Osteocyte (in vitro differentiated cells): ENCODE results near the gene LRRC17. TPM values are rescaled to one million over a fixed set of nuclear protein-coding genes. Genes with fewer than 3 reads are reported as not detected.

Source experiments
- DNase-seq: peaks from one replicate; pipeline ENCODE4 v3.0.0; 2021; ENCODE audit warnings: mixed read lengths; ENCODE audit not compliant: unreplicated experiment; ENCODE audit errors: extremely low spot score
- H3K27ac Mint-ChIP-seq: one replicate; pipeline ENCODE4 v1.8.0; 2021; ENCODE audit warnings: mild to moderate bottlenecking, mixed read lengths; ENCODE audit not compliant: unreplicated experiment
- H3K27me3 Mint-ChIP-seq: one replicate; pipeline ENCODE4 v1.8.0; 2021; ENCODE audit warnings: mixed read lengths; ENCODE audit not compliant: unreplicated experiment
- H3K36me3 Mint-ChIP-seq: one replicate; pipeline ENCODE4 v1.8.0; 2021; ENCODE audit warnings: mixed read lengths; ENCODE audit not compliant: unreplicated experiment
- H3K4me1 Mint-ChIP-seq: one replicate; pipeline ENCODE4 v1.8.0; 2021; ENCODE audit warnings: mixed read lengths; ENCODE audit not compliant: unreplicated experiment
- H3K4me3 Mint-ChIP-seq: one replicate; pipeline ENCODE4 v1.8.0; 2021; ENCODE audit warnings: mild to moderate bottlenecking, moderate library complexity, mixed read lengths; ENCODE audit not compliant: unreplicated experiment
- H3K9me3 Mint-ChIP-seq: one replicate; pipeline ENCODE4 v1.8.0; 2021; ENCODE audit warnings: mixed read lengths; ENCODE audit not compliant: unreplicated experiment
- long read RNA-seq: library from polyadenylated mRNA; unstranded; transcript quantifications from one replicate; pipeline ENCODE4 v2.0.0, GENCODE V29; 2021
- total RNA-seq: library from RNA; stranded (reverse); gene quantifications from 2 replicates; pipeline ENCODE4 v1.2.1, GENCODE V29; 2021
- TF ChIP-seq, protein P1 (sequence below): fragments of 200-600 bp; sonication (generic); IDR thresholded peaks from 2 replicates; pipeline ENCODE4 v1.5.0; 2021; ENCODE audit warnings: antibody characterized with exemption, mild to moderate bottlenecking, moderate library complexity

LRRC17 gene
- total RNA-seq, result 12.4 and 12.5 TPM in 2 replicates
- long read RNA-seq, transcript LRRC17-201 (5 exons, 2,002 nt), result minor isoform, 14 of 86 reads
- long read RNA-seq, transcript LRRC17-202 (4 exons, 1,963 nt), result major isoform, 59 of 86 reads
- long read RNA-seq, partial matches to known transcripts, result 7 of 86 reads
- long read RNA-seq, other reads (novel, unspliced or antisense), result 6 of 86 reads

DNA sequence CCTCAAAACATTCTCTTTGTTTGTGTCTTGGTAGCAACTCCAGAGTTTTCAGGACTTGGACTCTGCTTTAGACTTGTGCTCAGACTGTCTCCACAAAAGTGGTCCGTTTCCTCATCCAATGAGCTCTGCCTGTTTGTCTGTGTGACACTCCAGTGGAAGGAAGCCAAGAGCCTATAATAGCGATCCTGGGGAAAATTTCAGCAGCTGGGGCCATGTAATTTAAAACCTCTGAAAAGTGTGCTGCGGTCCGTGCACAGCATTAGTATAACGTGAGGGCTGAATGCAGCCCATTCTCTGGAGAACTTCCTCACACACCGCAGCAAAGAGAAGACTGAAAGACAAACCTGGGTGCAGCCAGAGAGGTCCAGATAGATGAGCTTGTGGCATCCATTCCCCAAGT is at the start of gene LRRC17:
Gene LRRC17, plus strand, starts transcription at position 259 of the 400 bp plus-strand sequence. CDS start 20,914 bp downstream, outside the sequence.
- peak within 1 kb of the TSS; percentile 79 for H3K4me3 Mint-ChIP-seq
- peaks cover 38% of the 10 kb centered on the region for H3K4me1 Mint-ChIP-seq
- no peak for DNase-seq
- H3K36me3 Mint-ChIP-seq, result peaks cover 1% of the 10 kb centered on the region
- TF ChIP-seq, protein P1, sequence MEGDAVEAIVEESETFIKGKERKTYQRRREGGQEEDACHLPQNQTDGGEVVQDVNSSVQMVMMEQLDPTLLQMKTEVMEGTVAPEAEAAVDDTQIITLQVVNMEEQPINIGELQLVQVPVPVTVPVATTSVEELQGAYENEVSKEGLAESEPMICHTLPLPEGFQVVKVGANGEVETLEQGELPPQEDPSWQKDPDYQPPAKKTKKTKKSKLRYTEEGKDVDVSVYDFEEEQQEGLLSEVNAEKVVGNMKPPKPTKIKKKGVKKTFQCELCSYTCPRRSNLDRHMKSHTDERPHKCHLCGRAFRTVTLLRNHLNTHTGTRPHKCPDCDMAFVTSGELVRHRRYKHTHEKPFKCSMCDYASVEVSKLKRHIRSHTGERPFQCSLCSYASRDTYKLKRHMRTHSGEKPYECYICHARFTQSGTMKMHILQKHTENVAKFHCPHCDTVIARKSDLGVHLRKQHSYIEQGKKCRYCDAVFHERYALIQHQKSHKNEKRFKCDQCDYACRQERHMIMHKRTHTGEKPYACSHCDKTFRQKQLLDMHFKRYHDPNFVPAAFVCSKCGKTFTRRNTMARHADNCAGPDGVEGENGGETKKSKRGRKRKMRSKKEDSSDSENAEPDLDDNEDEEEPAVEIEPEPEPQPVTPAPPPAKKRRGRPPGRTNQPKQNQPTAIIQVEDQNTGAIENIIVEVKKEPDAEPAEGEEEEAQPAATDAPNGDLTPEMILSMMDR, result no peak
- peaks cover 4% of the 10 kb centered on the region for H3K9me3 Mint-ChIP-seq
- H3K27me3 Mint-ChIP-seq, result no peaks in the 10 kb centered on the region
- peak within 1 kb of the TSS; percentile 85 for H3K27ac Mint-ChIP-seq

DNA sequence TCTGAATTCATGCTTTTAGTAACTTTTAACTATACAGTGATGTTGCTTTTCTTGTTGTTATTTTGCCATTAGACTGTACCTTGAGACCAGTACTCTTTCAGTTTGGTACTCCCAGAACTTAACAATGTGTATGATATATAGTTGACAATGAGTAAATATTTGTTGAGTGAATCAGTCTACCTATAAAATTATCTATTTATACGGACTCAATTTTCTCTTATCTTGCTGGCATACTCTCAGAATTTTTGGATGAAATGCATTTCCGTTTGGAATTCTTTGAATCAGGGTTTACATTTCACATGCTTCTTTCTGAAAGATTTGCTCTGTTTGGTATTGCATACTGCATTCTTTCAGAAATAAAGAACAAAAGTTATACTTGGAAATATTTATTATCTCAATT is 47.8 kb upstream of the LRRC17 start:
- peaks cover 13% of the 10 kb centered on the region for H3K4me1 Mint-ChIP-seq
- no peak for DNase-seq
- TF ChIP-seq, protein P1, result no peak
- no peak overlapping the region for H3K27ac Mint-ChIP-seq
- no peaks in the 10 kb centered on the region for H3K36me3 Mint-ChIP-seq
- H3K9me3 Mint-ChIP-seq, result no peaks in the 10 kb centered on the region
- H3K4me3 Mint-ChIP-seq, result no peak overlapping the region
- no peaks in the 10 kb centered on the region for H3K27me3 Mint-ChIP-seq

DNA sequence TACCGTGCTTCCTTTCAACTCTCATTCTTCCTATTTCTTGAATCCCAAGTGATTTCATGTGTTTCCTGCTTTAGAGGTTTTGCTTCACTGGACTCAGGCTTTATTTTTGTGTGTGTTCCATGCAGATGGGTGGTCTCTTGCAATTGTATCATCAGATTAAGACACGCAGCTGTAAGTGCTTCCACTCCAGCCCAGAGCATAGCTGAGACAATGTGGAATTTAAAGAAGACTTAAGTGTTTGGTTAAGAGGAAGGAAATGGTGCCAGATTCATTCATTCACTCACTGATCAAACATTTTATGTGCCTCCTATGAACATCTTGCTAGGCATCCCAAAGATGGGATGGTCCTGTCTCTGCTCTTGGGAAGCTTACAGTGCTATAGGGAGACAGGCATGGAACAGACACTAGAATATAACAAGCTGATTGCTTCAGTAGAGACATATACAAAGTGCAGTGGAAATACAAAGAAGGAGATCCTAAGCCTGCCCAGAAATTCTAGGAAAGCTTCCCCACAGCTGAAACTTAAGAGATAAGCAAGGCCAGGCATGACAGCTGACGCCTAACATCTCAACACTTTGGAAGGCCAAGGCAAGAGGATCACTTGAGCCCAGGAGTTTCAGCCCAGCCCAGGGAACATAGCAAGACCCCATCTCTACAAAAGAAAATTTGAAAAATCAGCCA is 46.1 kb upstream of the LRRC17 start:
- DNase-seq, result no peak
- Mint-ChIP-seq H3K27me3 (no peaks in the 10 kb centered on the region), H3K4me3 (no peak overlapping the region), H3K36me3 (no peaks in the 10 kb centered on the region), H3K27ac (no peak overlapping the region), H3K9me3 (no peaks in the 10 kb centered on the region), H3K4me1 (peaks cover 8% of the 10 kb centered on the region)
- TF ChIP-seq, protein P1, result no peak

GRCh38 chr7:102869195-102869594 is 43.6 kb upstream of the LRRC17 start:
- peaks cover 27% of the 10 kb centered on the region for H3K4me1 Mint-ChIP-seq
- no peak overlapping the region for H3K27ac Mint-ChIP-seq
- H3K9me3 Mint-ChIP-seq, result no peaks in the 10 kb centered on the region
- no peaks in the 10 kb centered on the region for H3K36me3 Mint-ChIP-seq
- no peak overlapping the region for H3K4me3 Mint-ChIP-seq
- H3K27me3 Mint-ChIP-seq, result no peaks in the 10 kb centered on the region
- TF ChIP-seq, protein P1, result no peak
- no peak for DNase-seq

DNA sequence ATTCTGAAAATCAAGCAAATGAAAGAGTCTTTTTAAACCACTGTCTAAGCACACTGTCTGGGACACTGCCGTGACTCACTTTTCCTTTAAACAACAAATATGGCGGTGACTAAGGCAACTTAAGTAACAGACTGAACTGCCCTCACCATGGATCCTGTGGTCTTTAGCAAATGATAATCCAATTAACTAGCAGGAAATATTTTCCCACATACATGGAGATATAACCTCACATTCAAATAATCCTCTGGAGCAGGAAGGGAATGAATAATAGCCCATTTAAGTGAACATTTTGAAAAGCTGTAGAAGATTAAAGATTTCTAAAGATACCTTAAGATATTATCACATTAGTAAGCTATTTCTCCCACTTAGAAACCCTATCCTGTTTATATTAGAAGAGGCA is 40.3 kb upstream of the LRRC17 start:
- Mint-ChIP-seq H3K27ac (peak overlapping the region; percentile 94), H3K27me3 (no peaks in the 10 kb centered on the region), H3K9me3 (no peaks in the 10 kb centered on the region), H3K36me3 (no peaks in the 10 kb centered on the region), H3K4me3 (no peak overlapping the region), H3K4me1 (peaks cover 51% of the 10 kb centered on the region)
- no peak for DNase-seq
- TF ChIP-seq, protein P1, result no peak
